Testis (tissue), 2 donors: ENCODE data around the gene FER1L5.

ENCODE experiments used
- CTCF ChIP-seq, 3 experiments: fragments of 450-650 bp in 2 of 3; fragments of 200-600 bp in 1 of 3; sonication (generic) in 1 of 3; IDR thresholded peaks; one replicate each; pipeline ENCODE4 v1.5.1; 2016 to 2019; ENCODE audit warnings: antibody characterized with exemption in 3 of 3, mild to moderate bottlenecking in 2 of 3, moderate library complexity in 1 of 3
- POLR2A ChIP-seq: fragments of 450-650 bp; IDR thresholded peaks from one replicate; pipeline ENCODE4 v1.6.1; 2017; ENCODE audit warnings: antibody characterized with exemption, mild to moderate bottlenecking, moderate library complexity

DNA sequence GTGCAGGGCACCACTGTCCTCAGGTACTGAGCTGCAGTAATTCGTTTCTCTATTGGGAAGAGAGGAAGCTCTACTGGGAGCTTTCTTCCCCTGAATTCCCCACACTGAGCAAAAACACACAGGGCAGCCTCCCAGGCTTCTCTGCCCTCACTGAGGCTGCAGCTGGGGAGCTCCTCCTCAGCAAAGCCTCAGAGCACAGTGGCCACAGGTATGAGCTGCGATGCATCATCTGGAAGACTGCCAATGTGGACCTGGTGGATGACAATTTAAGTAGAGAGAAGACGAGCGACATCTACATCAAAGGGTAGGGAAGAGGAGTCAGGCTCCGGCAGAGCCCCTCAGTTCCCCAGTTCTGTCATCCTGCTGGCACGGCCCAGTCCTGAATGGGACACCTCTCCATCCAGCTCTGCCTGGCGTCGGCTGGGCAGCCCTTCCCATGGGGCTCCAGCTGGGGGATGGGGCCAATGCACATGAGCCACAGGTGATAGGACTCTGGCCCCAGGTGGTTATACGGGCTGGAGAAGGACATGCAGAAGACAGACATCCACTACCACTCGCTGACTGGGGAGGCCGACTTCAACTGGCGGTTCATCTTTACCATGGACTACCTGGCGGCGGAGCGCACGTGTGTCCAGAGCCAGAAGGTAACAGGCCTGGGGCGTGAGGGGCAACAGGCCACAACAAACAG is 59.7 kb downstream of the FER1L5 start:
- no peak for TF ChIP-seq POLR2A
- no peak for TF ChIP-seq CTCF (IDR thresholded peaks at IDR 0.05)
